HG02678 (cell line): Measurements from ENCODE around the gene PTPN14.

Source experiments
- ATAC-seq: cut with Tn5 transposase; IDR thresholded peaks from one replicate; pipeline ENCODE4 v1.9.1; 2021; ENCODE audit warnings: mild to moderate bottlenecking, moderate library complexity; ENCODE audit not compliant: unreplicated experiment

Gene PTPN14

GRCh38 chr1:214459895-214460294, 91.5 kb downstream of the PTPN14 start:
- ATAC-seq, result no peak

DNA sequence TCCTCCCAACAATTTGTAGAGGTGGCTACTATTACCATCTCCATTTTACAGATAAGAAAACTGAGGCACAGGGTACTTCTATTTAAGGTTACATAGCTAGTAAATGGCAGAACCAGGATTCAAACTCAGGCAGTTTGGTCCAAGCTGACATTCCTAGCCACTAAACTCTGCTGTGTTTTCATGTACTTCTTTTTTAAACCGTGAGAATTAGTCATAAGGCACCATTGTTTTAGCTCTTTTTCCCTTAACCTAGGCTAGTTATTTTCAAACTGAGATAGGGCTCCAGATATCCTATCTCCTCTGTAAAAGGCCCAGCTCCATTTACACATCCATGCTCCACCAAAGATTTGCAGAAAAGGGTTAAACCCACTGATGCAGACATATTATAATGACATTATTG, 92.9 kb downstream of the PTPN14 start:
- no peak for ATAC-seq

- no peak for ATAC-seq
Measured at GRCh38 chr1:214455971-214456867, 95.2 kb downstream of the PTPN14 start.

DNA sequence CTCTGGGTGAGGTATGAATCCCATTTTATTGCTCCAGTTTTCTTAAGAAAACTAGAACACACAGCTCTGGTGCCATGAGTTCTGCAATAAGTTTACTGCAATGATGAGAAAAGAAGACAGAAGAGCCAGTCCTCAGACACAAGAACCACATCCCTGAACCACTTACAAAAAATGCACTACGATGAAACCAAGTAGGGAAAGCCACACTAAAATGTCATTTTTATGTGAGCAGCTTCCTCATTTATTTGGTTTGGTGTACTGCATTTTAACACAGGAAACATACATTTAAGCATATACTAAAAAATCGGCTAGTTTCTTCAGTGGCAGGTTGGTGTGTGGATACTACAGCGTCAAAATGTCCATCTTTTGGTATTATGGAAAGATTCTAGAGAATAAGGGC, 95.9 kb downstream of the PTPN14 start:
- no peak for ATAC-seq

GRCh38 chr1:214454569-214455396, 96.6 kb downstream of the PTPN14 start:
- ATAC-seq, result no peak

DNA sequence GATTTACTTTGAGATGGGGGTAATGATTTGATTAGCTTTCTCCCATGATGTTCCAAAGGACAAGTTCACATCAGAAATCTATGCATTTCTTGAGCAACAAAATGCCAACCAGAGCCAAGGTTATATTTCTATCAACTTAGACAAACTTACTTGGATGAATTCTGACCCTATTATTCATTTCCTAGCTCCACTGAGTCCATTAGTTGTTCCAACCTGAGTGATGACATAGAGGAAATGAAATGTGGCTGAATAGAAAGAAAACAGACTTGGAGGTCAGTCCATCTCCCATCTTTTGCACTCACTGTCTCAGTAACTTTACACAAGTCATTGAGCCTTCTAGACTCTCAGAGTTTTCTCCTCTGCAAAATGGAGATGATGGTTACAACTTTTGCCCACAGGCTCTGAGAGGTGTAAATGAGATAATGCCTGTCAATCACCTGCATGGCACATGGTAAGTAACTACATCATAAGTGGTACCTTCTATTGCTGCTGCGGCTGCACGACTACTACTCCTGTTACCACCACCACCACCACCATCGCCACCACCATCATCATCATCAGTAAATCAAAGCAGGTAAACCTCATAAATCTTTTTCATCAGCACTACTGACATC, 98.2 kb downstream of the PTPN14 start:
- ATAC-seq, result no peak

DNA sequence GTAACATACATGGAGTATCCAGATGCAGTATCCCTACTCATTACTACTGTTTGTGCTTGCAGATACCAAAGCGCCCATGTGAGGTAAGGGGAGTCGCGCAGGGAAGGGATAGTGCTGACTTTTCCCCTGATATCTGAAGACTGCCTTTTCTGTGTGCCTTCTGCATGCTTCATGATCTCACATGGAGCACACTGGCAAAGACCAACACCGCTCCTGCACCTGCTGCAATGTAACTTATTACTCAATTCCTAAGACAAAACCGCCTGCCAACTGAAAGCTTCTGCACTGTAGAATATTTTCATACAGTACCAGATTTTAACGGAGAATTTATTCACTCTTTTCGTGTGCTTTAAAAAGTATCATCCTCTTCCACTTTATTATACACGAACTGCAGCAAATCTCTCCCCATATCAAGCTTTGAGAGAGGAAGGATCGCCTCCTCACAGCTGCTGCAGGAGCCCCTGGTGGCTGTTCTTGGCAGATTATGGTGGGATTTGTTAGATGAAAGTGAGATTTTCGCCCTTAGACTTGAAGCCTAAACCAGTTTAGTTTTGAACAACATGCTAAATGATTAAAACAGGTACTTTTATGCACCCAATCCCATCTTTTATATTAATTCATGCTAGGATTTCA, 99.1 kb downstream of the PTPN14 start:
- no peak for ATAC-seq

DNA sequence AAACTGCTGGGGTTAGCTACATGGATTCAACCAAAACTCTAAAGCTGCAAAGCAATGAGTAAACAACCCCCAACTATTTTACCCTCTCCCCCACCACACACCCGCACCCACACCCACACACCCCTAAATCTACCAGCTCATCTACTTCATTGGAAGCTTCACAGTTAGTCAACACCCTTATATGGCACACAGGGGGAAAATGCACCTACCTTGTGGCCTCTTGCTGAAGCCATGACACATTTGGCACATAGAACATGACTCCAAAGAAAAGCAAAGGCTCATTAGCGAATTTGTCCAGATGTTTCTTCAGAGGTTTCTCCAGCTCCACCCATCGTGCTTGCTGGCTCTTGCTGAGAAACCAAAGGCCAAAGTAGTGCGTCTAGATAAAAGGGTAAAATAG, 99.8 kb downstream of the PTPN14 start:
- no peak for ATAC-seq

DNA sequence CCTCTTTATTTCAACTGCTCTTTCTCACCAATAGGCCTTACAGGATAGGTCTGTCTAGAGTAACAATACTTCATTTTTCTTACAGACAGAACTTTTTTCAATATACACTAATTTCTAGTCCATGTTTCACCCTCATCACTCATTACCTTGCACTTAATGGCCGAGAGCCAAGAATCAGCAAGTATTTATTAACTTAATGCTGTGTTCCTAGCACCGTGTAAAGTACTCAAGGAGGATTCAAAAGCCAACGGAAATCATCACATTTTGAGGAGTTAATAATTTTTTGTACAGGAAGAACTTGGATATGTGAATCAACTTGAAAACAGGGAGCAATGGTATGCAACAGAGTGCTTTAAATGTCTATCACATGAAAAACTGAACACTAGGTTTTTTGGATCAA, 102.0 kb downstream of the PTPN14 start:
- ATAC-seq, result no peak

GRCh38 chr1:214448536-214448935, 102.9 kb downstream of the PTPN14 start:
- no peak for ATAC-seq

- ATAC-seq, result no peak
Measured at GRCh38 chr1:214447557-214447871, 103.9 kb downstream of the PTPN14 start.

DNA sequence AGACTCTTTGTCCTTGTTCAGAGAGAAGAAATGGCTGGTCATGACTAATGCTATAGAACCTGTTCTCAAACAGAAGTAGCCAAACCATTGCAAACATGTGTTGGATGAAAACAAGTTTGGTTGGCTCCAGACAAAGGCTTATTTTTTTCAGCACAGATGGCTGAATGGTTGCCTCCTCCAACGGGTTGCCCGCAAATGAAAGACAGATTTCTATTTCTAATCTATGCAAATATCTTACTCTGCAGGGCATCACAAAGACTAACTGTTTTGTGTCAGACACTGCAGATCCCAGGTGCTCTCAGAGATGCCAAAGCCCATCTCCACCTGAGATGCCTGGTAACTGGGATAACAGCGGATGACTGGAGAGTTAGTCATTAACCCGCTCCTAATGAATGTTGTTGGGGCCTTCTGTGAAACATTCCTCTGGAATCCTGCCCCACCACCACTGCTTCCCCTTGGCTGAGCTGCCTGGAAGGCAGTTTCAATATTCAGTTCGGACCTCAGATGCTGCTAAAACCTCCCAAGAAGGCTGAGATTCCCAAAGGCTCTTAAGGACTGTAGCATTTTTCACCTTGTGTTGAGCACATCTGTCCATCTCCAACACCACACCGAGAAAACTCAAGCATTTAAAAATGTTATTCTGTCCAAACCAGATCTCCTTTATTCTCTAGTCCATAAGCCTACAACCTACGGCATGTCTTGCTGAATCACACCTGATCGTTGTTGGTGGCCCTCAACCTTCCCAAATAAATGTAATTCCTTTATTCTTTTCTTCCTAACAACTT, 104.4 kb downstream of the PTPN14 start:
- ATAC-seq, result peak; percentile 73

GRCh38 chr1:214445831-214446614, 105.4 kb downstream of the PTPN14 start:
- ATAC-seq, result no peak

DNA sequence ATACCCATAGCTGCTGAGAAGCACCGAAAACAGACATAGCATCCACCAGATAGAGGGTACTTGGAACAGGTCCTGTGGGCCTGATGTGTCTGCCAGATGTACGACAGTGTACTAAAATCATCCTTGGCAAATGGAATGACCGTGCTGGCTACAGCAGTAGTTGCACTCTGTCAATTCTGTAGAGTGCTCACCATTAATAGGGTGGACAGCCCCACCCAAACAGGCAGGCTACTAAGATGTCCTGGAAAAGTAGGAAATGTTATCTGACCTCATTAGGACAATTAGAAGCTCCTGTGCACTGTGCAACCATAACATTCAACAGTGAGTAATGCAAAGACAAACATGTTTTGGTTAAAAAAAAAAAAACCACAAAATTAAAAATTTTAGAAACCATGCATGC, 106.2 kb downstream of the PTPN14 start:
- ATAC-seq, result no peak

DNA sequence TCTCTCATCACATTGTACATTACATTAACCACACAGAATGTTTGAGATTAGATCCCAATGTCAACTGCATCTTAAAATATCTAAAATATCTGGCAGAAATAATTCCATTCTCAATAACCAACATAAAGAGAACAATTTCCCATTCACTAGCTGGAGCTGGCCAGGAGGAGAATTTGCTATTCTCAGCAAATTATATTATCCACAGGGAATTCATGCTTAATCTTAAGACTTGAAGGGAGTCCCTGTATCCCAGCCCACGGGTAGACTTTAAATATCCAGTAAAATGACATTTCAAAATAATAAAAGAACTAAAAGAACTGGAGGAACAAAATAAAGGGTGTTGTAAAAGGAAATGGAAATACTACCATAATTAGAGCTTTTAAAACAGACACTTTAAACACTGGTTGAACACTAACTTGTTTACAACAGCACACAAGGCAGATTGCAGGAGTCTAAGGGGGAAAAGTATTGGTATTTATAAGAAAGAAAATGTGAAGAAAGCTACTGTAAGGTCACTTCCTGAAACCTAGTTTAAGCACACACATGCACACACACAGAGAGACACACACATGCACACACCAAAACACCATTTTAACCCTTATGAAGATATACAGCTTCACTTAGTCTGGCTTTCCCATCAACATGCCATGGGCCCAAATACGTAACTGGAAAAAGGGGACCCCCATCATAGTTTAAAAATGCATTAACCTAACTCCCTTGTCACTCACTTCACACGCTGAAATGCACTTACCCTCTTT, 107.0 kb downstream of the PTPN14 start:
- ATAC-seq, result no peak

GRCh38 chr1:214441119-214441518, 110.3 kb downstream of the PTPN14 start:
- no peak for ATAC-seq

DNA sequence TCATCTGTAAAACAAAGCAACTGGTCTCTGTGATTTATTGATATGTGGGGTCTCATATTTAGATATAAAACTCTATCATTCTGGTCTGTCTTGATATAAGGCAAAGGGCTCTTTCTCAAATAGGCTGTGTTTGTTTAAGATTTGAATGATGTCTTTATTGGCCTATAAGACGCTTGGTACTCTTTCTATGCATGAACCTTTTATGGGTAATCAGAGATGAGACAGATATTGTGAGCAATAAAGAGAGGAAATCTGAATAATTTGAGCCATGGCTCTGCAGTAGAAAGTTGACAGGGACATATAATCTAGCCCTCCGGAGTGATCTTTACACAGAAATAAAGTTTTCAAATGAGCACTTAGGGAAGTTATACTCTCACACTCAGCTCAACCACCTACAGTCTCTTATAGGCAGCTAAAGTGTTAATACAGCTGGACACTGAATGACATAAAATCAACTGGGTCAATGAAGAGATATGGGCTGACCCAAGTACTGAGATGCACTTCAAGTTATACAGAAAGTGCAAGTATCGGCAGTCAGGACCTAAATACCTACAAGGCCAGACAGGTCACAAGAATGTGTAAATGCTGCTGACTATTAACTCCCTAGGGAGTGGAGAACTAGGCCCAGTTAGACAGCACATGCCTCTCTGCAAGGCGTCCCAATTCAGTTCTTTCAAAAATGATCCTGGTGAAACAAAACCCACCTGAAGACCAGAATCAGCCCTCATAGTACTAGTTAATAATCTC, 111.0 kb downstream of the PTPN14 start:
- ATAC-seq, result no peak
